DOHH2 (cell line): ENCODE measurements around the gene SLC27A4.

Experiments used
- H3F3A ChIP-seq: fragments of 200-600 bp; sonication (generic), shearing (Covaris generic); 2 replicates; pipeline ENCODE4 v1.6.0; 2016; ENCODE audit warnings: antibody characterized with exemption, mild to moderate bottlenecking; ENCODE audit not compliant: control insufficient read depth, insufficient read depth
- H3K27ac ChIP-seq: fragments of 200-600 bp; sonication (generic); 2 replicates; pipeline ENCODE4 v1.5.1; 2014; ENCODE audit warnings: low read depth, mild to moderate bottlenecking, low read length, moderate library complexity
- H3K27me3 ChIP-seq: fragments of 200-600 bp; sonication (generic); 2 replicates; pipeline ENCODE4 v1.6.1; 2014; ENCODE audit warnings: mild to moderate bottlenecking, low read length, mixed read lengths; ENCODE audit not compliant: control insufficient read depth
- H3K36me3 ChIP-seq: fragments of 200-600 bp; sonication (generic); 2 replicates; pipeline ENCODE4 v1.6.1; 2014; ENCODE audit warnings: mild to moderate bottlenecking, low read length, moderate library complexity, mixed read lengths; ENCODE audit not compliant: control insufficient read depth
- H3K4me1 ChIP-seq: fragments of 200-600 bp; sonication (generic); 2 replicates; pipeline ENCODE4 v1.6.1; 2014; ENCODE audit warnings: mild to moderate bottlenecking, low read length, mixed read lengths; ENCODE audit not compliant: control insufficient read depth
- H3K4me2 ChIP-seq: fragments of 200-600 bp; sonication (generic); 2 replicates; pipeline ENCODE4 v1.6.0; 2014; ENCODE audit warnings: mild to moderate bottlenecking, low read length, moderate library complexity
- H3K4me3 ChIP-seq: fragments of 200-600 bp; sonication (generic); 2 replicates; pipeline ENCODE4 v1.5.1; 2014; ENCODE audit warnings: mild to moderate bottlenecking, low read length, mixed read lengths
- H3K79me2 ChIP-seq: fragments of 200-600 bp; sonication (generic); 2 replicates; pipeline ENCODE4 v1.6.1; 2014; ENCODE audit warnings: mild to moderate bottlenecking, low read length, mixed read lengths; ENCODE audit not compliant: control insufficient read depth
- H3K9me2 ChIP-seq: fragments of 200-600 bp; sonication (generic); replicated peaks from 2 replicates; pipeline ENCODE4 v1.6.1; 2014; ENCODE audit warnings: mild to moderate bottlenecking, low read length, mixed read lengths; ENCODE audit not compliant: control insufficient read depth
- H3K9me3 ChIP-seq: fragments of 200-600 bp; sonication (generic); 2 replicates; pipeline ENCODE4 v1.6.1; 2014; ENCODE audit warnings: antibody characterized with exemption, low read length, mixed read lengths; ENCODE audit not compliant: control insufficient read depth, insufficient read depth
- H4K20me1 ChIP-seq: fragments of 200-600 bp; sonication (generic); 2 replicates; pipeline ENCODE4 v1.6.0; 2014; ENCODE audit warnings: low read depth, mild to moderate bottlenecking, antibody characterized with exemption, low read length, moderate library complexity; ENCODE audit not compliant: control insufficient read depth, insufficient read depth
- CTCF ChIP-seq: fragments of 200-600 bp; sonication (generic); IDR thresholded peaks from one replicate; pipeline ENCODE4 v1.5.1; 2014; ENCODE audit warnings: antibody characterized with exemption, mild to moderate bottlenecking, low read depth, low read length; ENCODE audit not compliant: poor library complexity, severe bottlenecking
- EZH2phosphoT487 ChIP-seq: fragments of 200-600 bp; sonication (generic); IDR thresholded peaks from 2 replicates; pipeline ENCODE4 v1.6.1; 2017; ENCODE audit warnings: borderline replicate concordance, mild to moderate bottlenecking, antibody characterized with exemption, low read length, moderate library complexity, mixed read lengths

Gene SLC27A4

GRCh38 chr9:128396970-128397613 lies 56.8 kb downstream of the SLC27A4 start:
- Histone ChIP-seq H3K4me1 (no peaks in the 10 kb centered on the region), H3K9me3 (no peaks in the 10 kb centered on the region), H4K20me1 (no peaks in the 10 kb centered on the region), H3F3A (no peaks in the 10 kb centered on the region), H3K4me2 (no peak overlapping the region), H3K27ac (no peak overlapping the region), H3K4me3 (no peak overlapping the region), H3K79me2 (no peaks in the 10 kb centered on the region), H3K36me3 (no peaks in the 10 kb centered on the region), H3K9me2 (no peaks in the 10 kb centered on the region), H3K27me3 (peaks cover 8% of the 10 kb centered on the region; the same call in 1 of the 2 replicates)
- TF ChIP-seq EZH2phosphoT487 (no peak), CTCF (no peak)

GRCh38 chr9:128397831-128398230 lies 57.5 kb downstream of the SLC27A4 start:
- no peaks in the 10 kb centered on the region for H3K36me3 ChIP-seq
- H3K4me2 ChIP-seq: no peak overlapping the region
- H3F3A ChIP-seq: no peaks in the 10 kb centered on the region
- no peaks in the 10 kb centered on the region for H3K79me2 ChIP-seq
- TF ChIP-seq EZH2phosphoT487 (no peak), CTCF (no peak)
- no peaks in the 10 kb centered on the region for H4K20me1 ChIP-seq
- H3K27me3 ChIP-seq: peaks cover 8% of the 10 kb centered on the region; the same call in 1 of the 2 replicates
- no peak overlapping the region for H3K27ac ChIP-seq
- H3K9me3 ChIP-seq: no peaks in the 10 kb centered on the region
- no peak overlapping the region for H3K4me3 ChIP-seq
- no peaks in the 10 kb centered on the region for H3K9me2 ChIP-seq
- H3K4me1 ChIP-seq: no peaks in the 10 kb centered on the region

GRCh38 chr9:128399861-128400260 lies 59.5 kb downstream of the SLC27A4 start:
- Histone ChIP-seq H3K27me3 (peaks cover 8% of the 10 kb centered on the region; the same call in 1 of the 2 replicates), H3K79me2 (no peaks in the 10 kb centered on the region), H3K4me2 (no peak overlapping the region), H3K9me2 (no peaks in the 10 kb centered on the region), H3K36me3 (no peaks in the 10 kb centered on the region), H4K20me1 (no peaks in the 10 kb centered on the region), H3K27ac (no peak overlapping the region), H3F3A (no peaks in the 10 kb centered on the region), H3K9me3 (no peaks in the 10 kb centered on the region), H3K4me3 (no peak overlapping the region), H3K4me1 (no peaks in the 10 kb centered on the region)
- TF ChIP-seq CTCF (no peak), EZH2phosphoT487 (no peak)
